ENCODE data around the gene ERCC6L.

Gene ERCC6L

GRCh38 chrX:72238721-72239475 is at the start of gene ERCC6L:
Gene ERCC6L (minus strand): TSS chrX:72239027. CDS start chrX:72238911, 116 bp downstream.
- DNase-seq: peak; percentile 89

- DNase-seq: no peak
These were observed 43.5 kb upstream of the ERCC6L start for GRCh38 chrX:72282302-72282701.

- no peak for DNase-seq
These were observed 41.6 kb upstream of the ERCC6L start for GRCh38 chrX:72280321-72280845.

- DNase-seq: no peak
These were observed 37.7 kb upstream of the ERCC6L start for GRCh38 chrX:72276478-72276953.

GRCh38 chrX:72274526-72274925 is 35.7 kb upstream of the ERCC6L start:
- DNase-seq: no peak

GRCh38 chrX:72273718-72274117 is 34.9 kb upstream of the ERCC6L start:
- peak; percentile 37 for DNase-seq

GRCh38 chrX:72272868-72273267 is 34.0 kb upstream of the ERCC6L start:
- no peak for DNase-seq

- no peak for DNase-seq
These were observed 33.0 kb upstream of the ERCC6L start for GRCh38 chrX:72271812-72272211.

- no peak for DNase-seq
These were observed 32.4 kb upstream of the ERCC6L start for GRCh38 chrX:72271091-72271788.

GRCh38 chrX:72270316-72270866 is 31.6 kb upstream of the ERCC6L start:
- no peak for DNase-seq

GRCh38 chrX:72269671-72270251 is 30.9 kb upstream of the ERCC6L start:
- DNase-seq: peak; percentile 43

- DNase-seq: no peak
These were observed 30.0 kb upstream of the ERCC6L start for GRCh38 chrX:72268597-72269365.

GRCh38 chrX:72265263-72265662 is 26.4 kb upstream of the ERCC6L start:
- no peak for DNase-seq

GRCh38 chrX:72262077-72262476 is 23.2 kb upstream of the ERCC6L start:
- DNase-seq: no peak

GRCh38 chrX:72260448-72260847 is 21.6 kb upstream of the ERCC6L start:
- no peak for DNase-seq

GRCh38 chrX:72258174-72258573 is 19.3 kb upstream of the ERCC6L start:
- no peak for DNase-seq

- no peak for DNase-seq
These were observed 17.0 kb upstream of the ERCC6L start for GRCh38 chrX:72255864-72256263.

- DNase-seq: no peak
These were observed 16.6 kb upstream of the ERCC6L start for GRCh38 chrX:72255445-72255844.

- no peak for DNase-seq
These were observed 16.0 kb upstream of the ERCC6L start for GRCh38 chrX:72254816-72255215.

GRCh38 chrX:72253686-72254085 is 14.9 kb upstream of the ERCC6L start:
- no peak for DNase-seq

GRCh38 chrX:72247206-72247942 is 8.5 kb upstream of the ERCC6L start:
- no peak for DNase-seq

Data from stimulated activated CD8-positive, alpha-beta memory T cell treated with anti-CD3 and anti-CD28 coated beads, Interleukin-4, amount 100 ng/mL, for 48 hours (primary cell).